ENCODE results near the gene KCNMA1.

GRCh38 chr10:77602913-77603533, 34.6 kb downstream of the KCNMA1 start:
- TF ChIP-seq CTCF (IDR thresholded peaks at IDR 0.05) (no peak), POLR2A (IDR thresholded peaks at IDR 0.05) (no peak)
